ENCODE results near the gene CRACR2B. TPM values are rescaled to one million over a fixed set of nuclear protein-coding genes. Genes with fewer than 3 reads are reported as not detected.

Gene CRACR2B
- total RNA-seq, 1 donor from 2014 or later = 2.6 TPM

- Histone ChIP-seq H2AFZ (ENCODE audit: low read depth, low read length) (no peak overlapping the region), H3K79me2 (ENCODE audit: insufficient read depth, low read length) (peaks cover 67% of the 10 kb centered on the region), H3K27me3 (ENCODE audit: insufficient read depth, low read length) (no peaks in the 10 kb centered on the region), H3K27ac (ENCODE audit: low read depth, low read length) (peak overlapping the region; percentile 79), H3K4me1 (ENCODE audit: insufficient read depth, low read length) (peaks cover 57% of the 10 kb centered on the region), H3K4me2 (ENCODE audit: low read length) (peak overlapping the region; percentile 98), H3K9me3 (ENCODE audit: insufficient read depth, low read depth, low read length) (no peaks in the 10 kb centered on the region), H4K20me1 (ENCODE audit: insufficient read depth, low read length) (peaks cover 75% of the 10 kb centered on the region), H3K9ac (ENCODE audit: low read length) (peak overlapping the region; percentile 92), H3K4me3 (ENCODE audit: insufficient read depth, low read depth, low read length) (peak overlapping the region; percentile 65), H3K36me3 (ENCODE audit: insufficient read depth, low read length) (peaks cover 13% of the 10 kb centered on the region)
- Mint-ChIP-seq H3K27ac (ENCODE audit: unreplicated experiment) (peak overlapping the region; percentile 98), H3K27me3 (ENCODE audit: low read depth, unreplicated experiment) (peaks cover 1% of the 10 kb centered on the region), H3K4me1 (ENCODE audit: low read depth, unreplicated experiment) (peaks cover 12% of the 10 kb centered on the region), H3K36me3 (ENCODE audit: low read depth, unreplicated experiment) (no peaks in the 10 kb centered on the region), H3K9me3 (ENCODE audit: unreplicated experiment) (no peaks in the 10 kb centered on the region), H3K4me3 (ENCODE audit: unreplicated experiment) (peak overlapping the region; percentile 91)
- peak; percentile 63 for FAIRE-seq
- peak; percentile 67 for DNase-seq (ENCODE audit: low read depth)
- TF ChIP-seq CTCF (IDR thresholded peaks at IDR 0.05; ENCODE audit: insufficient read depth, low read depth, low read length) (no peak), EZH2 (IDR thresholded peaks at IDR 0.05; ENCODE audit: insufficient read depth, low read length) (no peak)
Measured at GRCh38 chr11:834371-835316, 6.9 kb downstream of the CRACR2B start.

GRCh38 chr11:836274-836673 lies 8.6 kb downstream of the CRACR2B start:
- H3K4me1 ChIP-seq (ENCODE audit: insufficient read depth, low read length) = peaks cover 56% of the 10 kb centered on the region
- no peak overlapping the region for H3K9ac ChIP-seq (ENCODE audit: low read length)
- H3K27me3 ChIP-seq (ENCODE audit: insufficient read depth, low read length) = no peaks in the 10 kb centered on the region
- H3K36me3 ChIP-seq (ENCODE audit: insufficient read depth, low read length) = peaks cover 19% of the 10 kb centered on the region
- no peak for TF ChIP-seq CTCF (IDR thresholded peaks at IDR 0.05; ENCODE audit: insufficient read depth, low read depth, low read length)
- no peak for TF ChIP-seq EZH2 (IDR thresholded peaks at IDR 0.05; ENCODE audit: insufficient read depth, low read length)
- H3K27ac Mint-ChIP-seq (ENCODE audit: unreplicated experiment) = no peak overlapping the region
- peaks cover 6% of the 10 kb centered on the region for H3K36me3 Mint-ChIP-seq (ENCODE audit: low read depth, unreplicated experiment)
- H4K20me1 ChIP-seq (ENCODE audit: insufficient read depth, low read length) = peaks cover 83% of the 10 kb centered on the region
- FAIRE-seq = no peak
- H3K4me2 ChIP-seq (ENCODE audit: low read length) = no peak overlapping the region
- peaks cover 1% of the 10 kb centered on the region for H3K27me3 Mint-ChIP-seq (ENCODE audit: low read depth, unreplicated experiment)
- H3K4me3 ChIP-seq (ENCODE audit: insufficient read depth, low read depth, low read length) = no peak overlapping the region
- H2AFZ ChIP-seq (ENCODE audit: low read depth, low read length) = no peak overlapping the region
- H3K79me2 ChIP-seq (ENCODE audit: insufficient read depth, low read length) = peaks cover 83% of the 10 kb centered on the region
- no peak overlapping the region for H3K27ac ChIP-seq (ENCODE audit: low read depth, low read length)
- no peaks in the 10 kb centered on the region for H3K9me3 Mint-ChIP-seq (ENCODE audit: unreplicated experiment)
- H3K4me3 Mint-ChIP-seq (ENCODE audit: unreplicated experiment) = no peak overlapping the region
- H3K4me1 Mint-ChIP-seq (ENCODE audit: low read depth, unreplicated experiment) = peaks cover 22% of the 10 kb centered on the region
- no peak for DNase-seq (ENCODE audit: low read depth)
- H3K9me3 ChIP-seq (ENCODE audit: insufficient read depth, low read depth, low read length) = no peaks in the 10 kb centered on the region

- Histone ChIP-seq H3K4me3 (ENCODE audit: insufficient read depth, low read depth, low read length) (no peak overlapping the region), H2AFZ (ENCODE audit: low read depth, low read length) (no peak overlapping the region), H3K9ac (ENCODE audit: low read length) (no peak overlapping the region), H4K20me1 (ENCODE audit: insufficient read depth, low read length) (peaks cover 83% of the 10 kb centered on the region), H3K27me3 (ENCODE audit: insufficient read depth, low read length) (no peaks in the 10 kb centered on the region), H3K27ac (ENCODE audit: low read depth, low read length) (no peak overlapping the region), H3K4me1 (ENCODE audit: insufficient read depth, low read length) (peaks cover 53% of the 10 kb centered on the region), H3K9me3 (ENCODE audit: insufficient read depth, low read depth, low read length) (no peaks in the 10 kb centered on the region), H3K4me2 (ENCODE audit: low read length) (no peak overlapping the region), H3K36me3 (ENCODE audit: insufficient read depth, low read length) (peaks cover 19% of the 10 kb centered on the region), H3K79me2 (ENCODE audit: insufficient read depth, low read length) (peaks cover 87% of the 10 kb centered on the region)
- TF ChIP-seq EZH2 (IDR thresholded peaks at IDR 0.05; ENCODE audit: insufficient read depth, low read length) = no peak
- TF ChIP-seq CTCF (IDR thresholded peaks at IDR 0.05; ENCODE audit: insufficient read depth, low read depth, low read length) = no peak
- H3K27me3 Mint-ChIP-seq (ENCODE audit: low read depth, unreplicated experiment) = peaks cover under 1% of the 10 kb centered on the region
- FAIRE-seq (no peak), DNase-seq (ENCODE audit: low read depth) (no peak)
- no peak overlapping the region for H3K4me3 Mint-ChIP-seq (ENCODE audit: unreplicated experiment)
- H3K9me3 Mint-ChIP-seq (ENCODE audit: unreplicated experiment) = no peaks in the 10 kb centered on the region
- peaks cover 22% of the 10 kb centered on the region for H3K4me1 Mint-ChIP-seq (ENCODE audit: low read depth, unreplicated experiment)
- peaks cover 6% of the 10 kb centered on the region for H3K36me3 Mint-ChIP-seq (ENCODE audit: low read depth, unreplicated experiment)
- no peak overlapping the region for H3K27ac Mint-ChIP-seq (ENCODE audit: unreplicated experiment)
Measured at GRCh38 chr11:836700-837099, 9.0 kb downstream of the CRACR2B start.
